Natural killer cell treated with Interleukin-12 subunit alpha and Interleukin-12 subunit beta and Interleukin-15 and Interleukin-18, amount 100 ng/mL, for 72 hours (primary cell): ENCODE measurements around the gene CYP2D6. TPM values are rescaled to one million over a fixed set of nuclear protein-coding genes. Genes with fewer than 3 reads are reported as not detected.
"Not testable (repeated sequence)": the region's sequence is repeated elsewhere in the genome, so short reads cannot be mapped to it uniquely, and the experiment has no call there.

Source experiments
- ATAC-seq, 2 donors: fragments of 150-1000 bp; cut with Tn5 transposase in 1 of 2; sonication (Bioruptor Pico), chemical (Tn5 transposase) in 1 of 2; 2 replicates each; pipeline ENCODE4 v1.10.0; 2021
- DNase-seq: peaks from one replicate; pipeline ENCODE4 v3.0.0; 2022; ENCODE audit warnings: low spot score
- H3K27ac Mint-ChIP-seq, 2 donors: 1 replicate in 1 of 2; 2 replicates in 1 of 2; pipeline ENCODE4 v1.8.0; 2022; ENCODE audit warnings: mixed read lengths in 2 of 2, mild to moderate bottlenecking in 1 of 2, moderate library complexity in 1 of 2
- H3K27me3 Mint-ChIP-seq, 2 donors: 1 replicate in 1 of 2; 2 replicates in 1 of 2; pipeline ENCODE4 v1.8.0; 2022; ENCODE audit warnings: mixed read lengths in 2 of 2
- H3K36me3 Mint-ChIP-seq: one replicate; pipeline ENCODE4 v1.8.0; 2022; ENCODE audit warnings: mixed read lengths
- H3K4me1 Mint-ChIP-seq, 2 donors: 1 replicate in 1 of 2; 2 replicates in 1 of 2; pipeline ENCODE4 v1.8.0; 2022; ENCODE audit warnings: low read depth in 2 of 2, mixed read lengths in 2 of 2, mild to moderate bottlenecking in 1 of 2
- H3K4me3 Mint-ChIP-seq: one replicate; pipeline ENCODE4 v1.8.0; 2022; ENCODE audit warnings: mixed read lengths
- H3K9me3 Mint-ChIP-seq: 2 replicates; pipeline ENCODE4 v1.8.0; 2022; ENCODE audit warnings: mixed read lengths
- total RNA-seq, 2 donors: library from RNA; stranded (reverse); gene quantifications; one replicate each; pipeline ENCODE4 v1.2.3, GENCODE V29; 2022

Gene CYP2D6
- total RNA-seq, 2 donors from 2014 or later, result 1.7 to 6.1 TPM

DNA sequence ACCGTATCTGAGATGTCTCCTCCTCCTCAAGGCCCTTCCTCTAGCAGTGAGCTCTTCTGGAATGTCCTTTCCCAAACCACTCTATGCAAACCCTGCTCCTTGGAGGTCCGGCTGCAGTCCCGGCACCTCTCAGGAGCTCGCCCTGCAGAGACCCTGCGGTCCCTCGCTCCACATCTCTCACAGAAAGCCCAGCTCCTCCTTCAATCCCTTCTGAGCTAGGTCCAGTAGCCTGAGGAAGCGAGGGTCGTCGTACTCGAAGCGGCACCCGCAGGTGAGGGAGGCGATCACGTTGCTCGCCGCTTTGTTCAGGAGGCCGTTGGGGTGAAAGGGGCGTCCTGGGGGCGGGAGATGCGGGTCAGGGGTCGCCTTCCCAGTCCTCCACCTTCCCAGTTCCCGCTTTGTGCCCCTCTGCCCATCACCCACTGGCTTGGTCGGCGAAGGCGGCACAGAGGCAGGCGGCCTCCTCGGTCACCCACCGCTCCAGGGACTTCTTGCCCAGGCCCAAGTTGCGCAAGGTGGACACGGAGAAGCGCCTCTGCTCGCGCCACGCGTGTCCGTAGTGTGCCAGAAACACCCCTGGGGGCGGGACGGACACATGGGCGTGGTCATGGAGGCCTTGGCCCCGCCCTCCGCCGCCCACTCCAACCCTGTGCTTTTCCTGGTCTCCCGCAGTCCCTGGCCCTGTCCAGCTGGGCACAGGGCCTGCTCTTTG is 21.5 kb upstream of the CYP2D6 start:
- ATAC-seq (peak in 1 of 2 donors; percentile 26), DNase-seq (no peak)
- no peak overlapping the region for H3K4me3 Mint-ChIP-seq
- H3K27me3 Mint-ChIP-seq, result no peaks in the 10 kb centered on the region
- no peaks in the 10 kb centered on the region for H3K9me3 Mint-ChIP-seq
- H3K36me3 Mint-ChIP-seq, result no peaks in the 10 kb centered on the region
- H3K27ac Mint-ChIP-seq, result no peak overlapping the region
- H3K4me1 Mint-ChIP-seq, result no peaks in the 10 kb centered on the region

DNA sequence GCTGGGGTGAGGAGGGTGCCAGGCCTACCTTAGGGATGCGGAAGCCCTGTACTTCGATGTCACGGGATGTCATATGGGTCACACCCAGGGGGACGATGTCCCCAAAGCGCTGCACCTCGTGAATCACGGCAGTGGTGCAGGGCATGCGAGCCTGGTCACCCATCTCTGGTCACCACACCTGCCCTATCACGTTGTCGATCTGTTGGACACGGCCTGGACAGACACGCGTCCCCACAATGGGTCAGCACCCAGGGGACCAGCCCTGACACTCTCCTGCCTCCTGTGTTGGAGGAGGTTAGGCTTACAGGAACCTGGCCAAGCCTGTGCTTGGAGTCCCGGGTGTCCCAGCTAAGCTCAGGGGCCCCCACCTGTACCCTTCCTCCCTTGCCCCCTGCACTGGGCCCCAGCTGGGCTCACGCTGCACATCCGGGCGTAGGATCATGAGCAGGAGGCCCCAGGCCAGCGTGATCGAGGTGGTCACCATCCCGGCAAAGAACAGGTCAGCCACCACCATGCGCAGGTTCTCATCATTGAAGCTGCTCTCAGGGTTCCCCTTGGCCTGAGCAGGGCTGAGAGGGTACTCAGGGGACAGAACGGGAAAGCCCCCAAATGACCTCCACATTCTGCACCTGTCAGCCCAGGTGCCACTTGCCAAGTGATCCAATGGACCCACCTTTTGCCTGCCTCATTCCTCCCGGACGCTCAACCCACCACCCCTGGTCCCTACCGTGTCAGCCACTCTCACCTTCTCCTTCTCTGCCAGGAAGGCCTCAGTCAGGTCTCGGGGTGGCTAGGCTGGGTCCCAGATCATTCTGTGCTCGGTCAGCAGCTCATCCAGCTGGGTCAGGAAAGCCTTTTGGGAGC is 20.3 kb upstream of the CYP2D6 start:
- Mint-ChIP-seq H3K9me3 (no peaks in the 10 kb centered on the region), H3K27me3 (no peaks in the 10 kb centered on the region), H3K27ac (no peak overlapping the region), H3K4me1 (no peaks in the 10 kb centered on the region), H3K36me3 (no peaks in the 10 kb centered on the region), H3K4me3 (no peak overlapping the region)
- peak in 1 of 2 donors; percentile 22 for ATAC-seq
- no peak for DNase-seq

DNA sequence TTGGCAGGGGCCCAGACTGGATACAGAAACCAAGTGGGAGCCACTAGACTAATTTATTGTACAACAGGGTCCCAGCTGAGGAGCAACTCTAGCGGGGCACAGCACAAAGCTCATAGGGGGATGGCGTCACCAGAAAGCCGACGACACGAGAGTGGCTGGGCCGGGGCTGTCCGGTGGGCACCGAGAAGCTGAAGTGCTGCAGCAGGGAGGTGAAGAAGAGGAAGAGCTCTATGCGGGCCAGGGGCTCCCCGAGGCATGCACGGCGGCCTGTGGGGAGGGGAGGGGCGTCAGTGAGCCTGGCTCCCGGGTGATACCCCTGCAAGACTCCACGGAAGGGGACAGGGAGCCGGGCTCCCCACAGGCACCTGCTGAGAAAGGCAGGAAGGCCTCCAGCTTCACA is 19.2 kb upstream of the CYP2D6 start:
- not testable (repeated sequence) for H3K27ac Mint-ChIP-seq

DNA sequence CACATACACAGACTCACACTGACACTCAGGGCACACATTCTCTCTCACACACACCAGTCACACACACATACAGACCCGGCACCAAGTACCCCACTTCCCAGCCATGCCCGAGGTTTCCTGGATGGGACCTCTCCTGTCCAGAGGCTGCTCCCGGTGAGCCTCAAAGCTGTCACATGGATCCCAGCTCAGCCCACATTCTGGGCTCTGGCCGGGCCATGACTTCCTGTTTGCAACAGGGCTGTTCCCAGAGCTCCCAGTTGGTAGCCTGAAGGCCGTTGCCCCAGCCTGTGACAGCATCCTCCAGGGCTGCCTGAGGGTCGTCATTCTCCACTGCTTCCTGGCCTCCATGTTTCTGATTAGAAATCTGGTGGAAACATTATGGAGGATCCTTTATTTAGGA is 14.6 kb upstream of the CYP2D6 start:
- H3K36me3 Mint-ChIP-seq, result no peaks in the 10 kb centered on the region

More for the DNA sequence above, 19.2 kb upstream of the CYP2D6 start:
- DNase-seq, H3K4me1 Mint-ChIP-seq, H3K36me3 Mint-ChIP-seq, H3K9me3 Mint-ChIP-seq, H3K4me3 Mint-ChIP-seq, H3K27me3 Mint-ChIP-seq: not testable (repeated sequence)
- peak in 1 of 2 donors; percentile 24 for ATAC-seq

DNA sequence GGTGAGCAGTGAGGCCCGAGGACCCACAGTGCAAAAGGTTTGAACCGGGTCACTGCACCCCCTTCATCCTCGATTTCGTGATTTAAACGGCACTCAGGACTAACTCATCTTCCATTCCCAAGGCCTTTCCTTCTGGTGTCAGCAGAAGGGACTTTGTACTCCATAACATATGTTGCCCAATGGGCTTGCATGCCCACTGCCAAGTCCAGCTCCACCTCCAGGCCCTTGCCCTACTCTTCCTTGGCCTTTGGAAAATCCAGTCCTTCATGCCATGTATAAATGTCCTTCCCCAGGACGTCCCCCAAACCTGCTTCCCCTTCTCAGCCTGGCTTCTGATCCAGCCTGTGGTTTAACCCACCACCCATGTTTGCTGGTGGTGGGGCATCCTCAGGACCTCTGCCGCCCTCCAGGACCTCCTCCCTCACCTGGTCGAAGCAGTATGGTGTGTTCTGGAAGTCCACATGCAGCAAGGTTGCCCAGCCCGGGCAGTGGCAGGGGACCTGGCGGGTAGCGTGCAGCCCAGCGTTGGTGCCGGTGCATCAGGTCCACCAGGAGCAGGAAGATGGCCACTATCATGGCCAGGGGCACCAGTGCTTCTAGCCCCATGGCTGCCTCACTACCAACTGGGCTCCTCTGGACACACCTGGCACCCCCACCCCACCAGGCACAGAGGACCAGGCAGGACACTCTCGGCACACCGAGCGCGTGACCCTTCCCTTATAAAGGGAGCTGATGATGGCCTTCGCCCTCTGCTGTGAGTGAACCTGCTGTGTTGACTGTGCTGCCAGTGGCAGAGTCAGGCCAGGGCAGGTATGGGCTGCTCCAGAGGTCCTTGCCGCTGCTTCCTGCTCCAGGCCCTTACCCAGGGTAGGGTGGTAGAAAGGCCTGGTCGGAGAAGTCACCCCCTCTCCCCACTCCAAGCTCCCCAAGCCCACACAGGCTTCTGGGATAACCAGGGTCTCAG is 13.5 kb upstream of the CYP2D6 start:
- not testable (repeated sequence) for H3K9me3 Mint-ChIP-seq, H3K4me1 Mint-ChIP-seq, DNase-seq, H3K36me3 Mint-ChIP-seq, ATAC-seq, H3K4me3 Mint-ChIP-seq, H3K27me3 Mint-ChIP-seq, H3K27ac Mint-ChIP-seq

More for the DNA sequence above, 14.6 kb upstream of the CYP2D6 start:
- Mint-ChIP-seq H3K4me1 (no peaks in the 10 kb centered on the region), H3K27me3 (no peaks in the 10 kb centered on the region), H3K4me3 (no peak overlapping the region), H3K27ac (no peak overlapping the region), H3K9me3 (no peaks in the 10 kb centered on the region)
- DNase-seq, result no peak
- ATAC-seq, result no peak

DNA sequence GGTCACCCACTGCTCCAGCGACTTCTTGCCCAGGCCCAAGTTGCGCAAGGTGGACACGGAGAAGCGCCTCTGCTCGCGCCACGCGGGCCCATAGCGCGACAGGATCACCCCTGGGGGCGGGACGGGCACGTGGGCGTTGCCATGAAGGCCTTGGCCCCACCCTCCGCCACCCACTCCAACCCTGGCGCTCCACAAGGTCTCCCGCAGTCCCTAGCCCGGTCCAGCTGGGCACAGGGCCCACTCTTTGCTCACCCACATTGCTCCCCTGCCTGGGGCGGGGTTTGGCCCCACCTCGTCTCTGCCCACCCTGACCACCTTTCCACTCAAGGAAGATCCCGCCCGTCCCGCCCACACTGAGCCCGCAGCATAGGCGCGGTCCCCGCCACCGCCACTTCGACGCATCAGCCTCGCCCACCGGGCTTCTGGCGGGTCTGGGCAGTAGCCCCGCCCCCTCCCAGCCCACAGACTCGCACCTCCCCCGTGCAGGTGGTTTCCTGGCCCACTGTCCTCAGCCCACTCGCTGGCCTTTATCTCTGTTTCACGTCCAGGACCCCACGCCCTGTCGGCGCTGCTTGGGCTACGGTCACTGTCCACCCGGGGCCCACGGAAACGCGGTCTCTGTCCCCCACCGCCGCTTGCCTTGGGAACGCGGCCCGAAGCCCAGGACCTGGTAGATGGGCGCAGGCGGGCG is 12.3 kb upstream of the CYP2D6 start:
- ATAC-seq (peak in 1 of 2 donors; percentile 18), DNase-seq (no peak)
- no peaks in the 10 kb centered on the region for H3K27me3 Mint-ChIP-seq
- H3K27ac Mint-ChIP-seq, result no peak overlapping the region
- H3K4me3 Mint-ChIP-seq, result no peak overlapping the region
- no peaks in the 10 kb centered on the region for H3K36me3 Mint-ChIP-seq
- no peaks in the 10 kb centered on the region for H3K9me3 Mint-ChIP-seq
- H3K4me1 Mint-ChIP-seq, result no peaks in the 10 kb centered on the region

DNA sequence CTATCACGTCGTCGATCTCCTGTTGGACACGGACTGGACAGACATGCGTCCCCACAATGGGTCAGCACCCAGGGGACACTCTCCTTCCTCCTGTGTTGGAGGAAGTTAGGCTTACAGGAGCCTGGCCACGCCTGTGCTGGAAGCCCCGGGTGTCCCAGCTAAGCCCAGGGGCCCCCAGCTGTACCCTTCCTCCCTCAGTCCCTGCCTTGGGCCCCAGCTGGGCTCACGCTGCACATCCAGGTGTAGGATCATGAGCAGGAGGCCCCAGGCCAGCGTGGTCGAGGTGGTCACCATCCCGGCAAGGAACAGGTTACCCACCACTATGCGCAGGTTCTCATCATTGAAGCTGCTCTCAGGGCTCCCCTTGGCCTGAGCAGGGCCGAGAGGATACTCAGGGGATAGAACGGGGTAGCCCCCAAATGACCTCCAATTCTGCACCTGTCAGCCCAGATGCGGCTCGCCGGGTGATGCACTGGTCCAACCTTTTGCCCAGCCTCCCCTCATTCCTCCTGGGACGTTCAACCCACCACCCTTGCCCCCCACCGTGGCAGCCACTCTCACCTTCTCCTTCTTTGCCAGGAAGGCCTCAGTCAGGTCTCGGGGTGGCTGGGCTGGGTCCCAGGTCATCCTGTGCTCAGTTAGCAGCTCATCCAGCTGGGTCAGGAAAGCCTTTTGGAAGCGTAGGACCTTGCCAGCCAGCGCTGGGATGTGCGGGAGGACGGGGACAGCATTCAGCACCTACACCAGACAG is 10.9 kb upstream of the CYP2D6 start:
- DNase-seq, H3K27ac Mint-ChIP-seq, H3K4me1 Mint-ChIP-seq, H3K36me3 Mint-ChIP-seq, ATAC-seq, H3K4me3 Mint-ChIP-seq, H3K9me3 Mint-ChIP-seq, H3K27me3 Mint-ChIP-seq: not testable (repeated sequence)

DNA sequence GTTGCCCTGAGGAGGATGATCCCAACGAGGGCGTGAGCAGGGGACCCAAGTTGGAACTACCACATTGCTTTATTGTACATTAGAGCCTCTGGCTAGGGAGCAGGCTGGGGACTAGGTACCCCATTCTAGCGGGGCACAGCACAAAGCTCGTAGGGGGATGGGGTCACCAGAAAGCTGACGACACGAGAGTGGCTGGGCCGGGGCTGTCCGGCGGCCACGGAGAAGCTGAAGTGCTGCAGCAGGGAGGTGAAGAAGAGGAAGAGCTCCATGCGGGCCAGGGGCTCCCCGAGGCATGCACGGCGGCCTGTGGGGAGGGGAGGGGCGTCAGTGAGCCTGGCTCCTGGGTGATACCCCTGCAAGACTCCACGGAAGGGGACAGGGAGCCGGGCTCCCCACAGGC is 9.5 kb upstream of the CYP2D6 start:
- H3K27ac Mint-ChIP-seq, H3K9me3 Mint-ChIP-seq, H3K27me3 Mint-ChIP-seq, H3K36me3 Mint-ChIP-seq, H3K4me1 Mint-ChIP-seq, H3K4me3 Mint-ChIP-seq, DNase-seq, ATAC-seq: not testable (repeated sequence)

DNA sequence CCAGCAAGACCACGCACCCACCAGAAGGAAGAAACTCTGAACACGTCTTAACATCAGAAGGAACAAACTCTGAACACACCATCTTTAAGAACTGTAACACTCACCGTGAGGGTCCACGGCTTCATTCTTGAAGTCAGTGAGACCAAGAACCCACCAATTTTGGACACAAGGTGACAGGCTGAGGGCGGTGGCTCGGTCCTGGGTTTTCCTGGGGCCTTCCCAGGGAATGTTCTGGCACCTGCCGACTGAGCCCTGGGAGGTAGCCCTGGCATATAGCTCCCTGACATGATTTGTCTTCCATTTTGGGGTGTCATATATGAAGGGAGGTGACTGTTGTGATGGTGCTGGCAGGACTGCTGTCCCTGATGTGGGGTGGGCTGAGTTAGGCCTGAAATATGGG is 8.9 kb upstream of the CYP2D6 start:
- not testable (repeated sequence) for ATAC-seq, DNase-seq, H3K27me3 Mint-ChIP-seq, H3K9me3 Mint-ChIP-seq, H3K4me1 Mint-ChIP-seq, H3K4me3 Mint-ChIP-seq, H3K36me3 Mint-ChIP-seq, H3K27ac Mint-ChIP-seq

DNA sequence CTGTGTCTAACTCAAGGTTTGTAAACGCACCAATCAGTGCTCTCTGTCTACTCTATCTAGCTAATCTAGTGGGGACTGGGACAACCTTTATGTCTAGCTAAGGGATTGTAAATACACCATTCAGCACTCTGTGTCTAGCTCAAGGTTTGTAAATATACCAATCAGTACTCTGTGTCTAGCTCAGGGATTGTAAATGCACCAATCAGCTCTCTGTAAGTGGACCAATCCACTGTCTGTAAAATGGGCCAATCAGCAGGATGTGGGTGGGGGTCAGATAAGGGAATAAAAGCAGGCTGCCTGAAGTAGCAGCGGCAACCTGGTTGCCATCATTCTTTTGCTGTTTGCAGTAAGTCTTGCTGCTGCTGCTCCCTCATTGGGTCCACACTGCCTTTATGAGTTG is 8.4 kb upstream of the CYP2D6 start:
- Mint-ChIP-seq H3K4me3 (no peak overlapping the region), H3K9me3 (no peaks in the 10 kb centered on the region), H3K27me3 (no peaks in the 10 kb centered on the region), H3K4me1 (no peaks in the 10 kb centered on the region), H3K27ac (no peak overlapping the region), H3K36me3 (no peaks in the 10 kb centered on the region)
- no peak for DNase-seq
- no peak for ATAC-seq

DNA sequence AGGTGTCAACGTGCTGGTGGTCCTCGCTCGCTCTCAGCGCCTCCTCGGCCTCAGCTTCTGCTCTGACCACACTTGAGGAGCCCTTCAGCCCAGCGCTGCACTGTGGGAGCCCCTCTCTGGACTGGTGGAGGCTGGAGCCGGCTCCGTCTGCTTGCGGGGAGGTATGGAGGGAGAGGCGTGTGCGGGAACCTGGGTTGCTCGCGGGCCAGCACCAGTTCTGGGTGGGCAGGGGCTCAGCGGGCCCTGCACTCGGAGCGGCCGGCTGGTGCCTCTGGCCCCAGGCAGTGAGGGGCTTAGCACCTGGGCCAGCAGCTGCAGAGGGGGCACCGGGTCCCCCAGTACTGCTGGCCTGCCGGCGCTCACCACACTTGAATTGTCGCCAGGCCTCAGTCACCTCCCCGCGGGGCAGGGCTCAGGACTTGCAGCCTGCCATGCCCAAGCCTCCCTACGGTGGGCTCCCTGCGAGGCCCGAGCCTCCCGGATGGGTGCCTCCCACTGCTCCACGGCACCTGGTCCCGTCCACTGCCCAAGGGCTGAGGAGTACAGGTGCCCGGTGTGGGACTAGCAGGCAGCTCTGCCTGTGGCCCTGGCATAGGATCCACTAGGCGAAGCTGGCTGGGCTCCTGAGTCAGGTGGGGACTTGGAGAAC is 7.6 kb upstream of the CYP2D6 start:
- Mint-ChIP-seq H3K9me3 (no peaks in the 10 kb centered on the region), H3K36me3 (no peaks in the 10 kb centered on the region), H3K27ac (no peak overlapping the region), H3K4me1 (no peaks in the 10 kb centered on the region), H3K27me3 (no peaks in the 10 kb centered on the region), H3K4me3 (no peak overlapping the region)
- no peak for DNase-seq
- ATAC-seq, result no peak

DNA sequence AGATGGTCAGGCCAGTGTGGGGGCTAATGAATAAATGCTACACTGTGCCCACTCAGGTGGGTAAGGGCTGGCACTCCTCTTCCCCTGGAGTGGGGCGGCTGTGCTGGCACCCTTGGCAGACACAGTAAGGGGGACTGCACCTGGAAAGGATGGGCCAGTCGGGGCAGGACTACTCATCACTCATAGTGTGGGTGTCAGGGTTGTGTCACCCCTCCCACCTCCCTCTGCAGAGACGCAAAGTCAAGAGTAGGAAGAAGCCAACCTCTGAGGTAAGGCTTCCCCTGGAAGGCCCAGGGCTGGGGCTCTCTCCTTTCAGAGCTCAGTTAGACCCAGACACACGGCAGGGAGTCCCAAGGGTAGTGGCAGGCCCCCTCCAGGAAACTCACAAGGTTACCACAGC is 5.1 kb upstream of the CYP2D6 start:
- not testable (repeated sequence) for H3K27me3 Mint-ChIP-seq, H3K9me3 Mint-ChIP-seq, DNase-seq, H3K27ac Mint-ChIP-seq, H3K4me1 Mint-ChIP-seq, H3K4me3 Mint-ChIP-seq, H3K36me3 Mint-ChIP-seq
- peak in 1 of 2 donors; percentile 22 for ATAC-seq
